GM19035 (cell line): ENCODE results near the gene PLAC9.

Source experiments
- ATAC-seq: cut with Tn5 transposase; IDR thresholded peaks from one replicate; pipeline ENCODE4 v1.9.1; 2021; ENCODE audit not compliant: unreplicated experiment

Gene PLAC9

DNA sequence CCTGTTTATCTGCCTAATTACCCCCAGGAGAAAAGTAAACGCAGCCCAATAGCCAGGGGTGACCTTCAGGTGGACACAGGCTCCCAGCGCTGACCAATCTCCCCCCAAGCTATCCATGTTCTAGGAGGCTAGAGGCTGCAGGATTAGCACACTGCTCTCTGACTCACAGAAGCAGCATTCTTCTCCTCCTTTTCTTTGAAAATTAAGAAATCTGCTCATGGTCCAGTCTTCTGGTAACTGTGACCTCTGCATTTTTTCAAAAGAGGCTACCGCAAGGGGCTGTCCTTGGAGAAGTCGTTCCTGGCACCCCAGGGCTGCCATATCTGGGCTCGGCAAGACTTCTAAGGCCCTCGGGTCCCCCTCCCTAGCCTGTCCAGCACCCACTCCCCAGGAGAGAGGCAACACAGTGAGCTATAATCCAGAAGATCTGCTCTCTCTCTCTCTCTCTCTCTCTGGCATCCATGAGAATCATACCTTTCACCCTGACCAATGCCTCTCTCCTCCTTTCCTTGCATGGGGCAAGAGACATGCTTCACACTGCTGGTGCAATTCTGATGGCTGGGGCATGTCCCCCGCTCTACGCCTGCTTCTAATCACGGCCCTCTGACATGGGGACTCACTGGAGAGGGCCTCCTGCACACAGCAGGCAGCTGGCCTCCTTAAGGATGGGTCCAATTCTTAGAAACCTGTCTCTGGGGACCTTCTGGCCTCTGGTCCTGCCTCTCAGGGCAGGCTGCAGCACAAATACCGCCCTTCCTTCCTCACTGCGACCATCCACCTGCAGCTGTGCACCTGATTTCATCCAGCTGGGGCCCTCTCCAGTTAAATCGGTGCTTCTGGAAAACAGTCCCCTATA is 45.5 kb downstream of the PLAC9 start:
- ATAC-seq, result no peak

DNA sequence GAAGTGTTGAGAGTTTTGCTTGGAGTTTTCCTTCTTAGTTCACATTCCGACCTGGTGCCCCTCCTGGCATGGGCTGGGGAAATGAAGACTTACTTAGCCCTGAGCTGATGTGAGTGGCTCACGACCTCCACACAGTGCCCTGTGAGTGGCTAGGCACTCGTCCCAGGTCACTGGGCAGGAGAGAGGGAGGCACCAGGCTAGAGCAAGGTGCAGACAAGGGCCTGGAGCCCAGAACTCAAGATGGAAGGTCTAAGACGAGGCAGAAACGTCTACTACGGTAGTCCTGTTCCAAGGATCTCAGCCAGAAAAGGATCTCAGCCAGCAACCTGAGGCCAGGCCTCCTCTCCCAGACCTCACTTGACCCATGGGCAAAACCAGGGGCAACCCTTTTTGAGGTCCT is 50.5 kb downstream of the PLAC9 start:
- ATAC-seq, result no peak

DNA sequence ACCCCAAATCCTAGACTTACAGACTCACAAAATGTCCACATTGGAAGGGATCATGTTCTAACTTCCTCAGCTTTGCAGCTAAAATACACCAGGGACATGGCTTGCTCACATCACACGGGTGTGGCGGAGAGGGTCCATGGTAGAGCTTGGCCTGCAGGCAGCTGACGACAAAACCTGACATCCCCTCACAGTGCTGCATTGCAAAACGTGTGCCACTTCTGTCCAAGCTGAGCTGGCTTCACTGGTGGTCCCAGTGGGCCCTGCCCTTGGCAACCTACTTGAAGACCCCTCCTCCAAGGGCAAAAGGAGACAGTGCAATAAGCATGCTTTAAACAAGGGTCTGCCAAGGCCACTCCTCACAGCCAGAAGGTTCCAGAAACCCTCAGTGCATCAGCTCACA is 50.9 kb downstream of the PLAC9 start:
- ATAC-seq, result no peak

DNA sequence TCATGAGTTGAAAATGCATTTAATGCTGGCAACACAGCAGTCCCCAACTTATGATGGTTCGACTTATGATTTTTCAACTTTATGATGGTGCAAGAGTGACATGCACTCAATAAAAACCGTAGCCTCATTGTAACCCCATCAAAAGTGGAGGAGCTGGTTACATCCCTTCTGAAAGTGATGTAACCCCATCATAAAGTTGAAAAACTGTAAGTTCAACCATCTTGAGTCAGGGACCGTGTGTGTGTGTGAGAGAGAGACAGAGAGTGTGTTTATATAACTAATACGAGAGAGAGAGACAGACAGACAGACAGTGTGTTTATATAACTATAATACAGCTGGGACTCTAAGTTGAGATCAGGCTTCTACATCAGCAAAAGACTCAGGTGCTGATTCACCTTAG is 51.8 kb downstream of the PLAC9 start:
- ATAC-seq, result no peak

DNA sequence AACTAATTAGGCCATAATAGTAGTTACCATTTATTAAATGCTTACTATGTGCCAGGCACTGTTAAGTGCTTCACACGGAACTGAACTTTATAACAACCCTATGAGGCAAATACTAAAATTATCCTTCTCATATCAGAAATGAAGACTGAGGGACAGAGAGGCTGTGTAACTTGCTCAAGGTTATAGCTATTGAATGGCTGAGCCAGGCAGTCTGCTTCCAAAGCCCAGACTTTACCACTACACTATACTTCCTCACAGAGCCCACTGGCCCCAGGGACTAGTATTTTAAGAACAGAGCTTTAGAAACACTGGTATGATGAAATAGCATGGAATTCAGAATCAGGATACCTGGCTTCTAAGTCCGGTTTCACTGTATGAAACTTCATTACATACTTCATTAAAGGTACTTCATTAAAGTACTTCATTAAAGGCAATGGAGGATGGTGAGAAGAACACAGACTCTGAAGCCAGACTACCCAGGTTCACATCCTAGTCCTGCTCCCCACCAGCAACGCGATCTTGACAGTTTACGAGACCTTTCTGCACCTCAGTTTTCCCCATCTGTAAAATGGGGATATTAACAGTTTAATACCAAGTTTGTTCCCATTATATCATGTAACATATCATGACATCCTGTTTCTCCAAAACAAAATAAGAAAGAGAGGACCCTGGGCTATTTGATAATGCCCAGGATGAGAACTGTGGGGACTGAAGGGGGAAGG is 53.2 kb downstream of the PLAC9 start:
- ATAC-seq, result no peak

DNA sequence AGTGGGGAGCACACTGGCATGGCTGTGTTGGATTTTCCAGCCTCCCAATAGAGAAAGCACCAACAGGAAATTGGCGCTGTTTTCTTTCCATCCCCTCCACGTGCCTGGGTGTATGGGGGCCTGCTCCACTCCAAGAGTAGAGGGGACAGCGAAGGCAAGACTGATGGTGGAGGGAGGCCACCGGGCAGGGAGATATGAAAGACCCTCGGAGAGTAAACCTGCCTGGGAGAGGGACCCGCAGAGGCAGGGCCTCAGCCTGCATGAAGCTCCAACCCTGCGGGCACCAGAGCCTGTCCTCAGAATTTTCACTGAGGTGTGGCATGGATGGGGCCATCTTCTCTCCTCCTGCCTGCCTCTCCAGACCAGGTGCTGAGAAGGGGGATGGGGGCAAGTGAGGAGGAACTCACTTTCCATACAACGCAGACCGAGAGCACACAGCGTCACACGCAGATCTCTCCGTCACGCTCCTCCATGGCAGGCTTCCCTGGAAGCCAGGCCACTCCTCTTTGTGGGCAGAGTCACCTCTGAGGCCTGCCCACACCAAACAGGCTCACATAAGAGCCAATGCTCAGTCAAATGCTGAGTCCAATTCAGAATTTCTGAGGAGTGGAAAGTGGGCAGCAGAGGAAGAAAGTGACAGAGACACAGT is 54.0 kb downstream of the PLAC9 start:
- no peak for ATAC-seq

DNA sequence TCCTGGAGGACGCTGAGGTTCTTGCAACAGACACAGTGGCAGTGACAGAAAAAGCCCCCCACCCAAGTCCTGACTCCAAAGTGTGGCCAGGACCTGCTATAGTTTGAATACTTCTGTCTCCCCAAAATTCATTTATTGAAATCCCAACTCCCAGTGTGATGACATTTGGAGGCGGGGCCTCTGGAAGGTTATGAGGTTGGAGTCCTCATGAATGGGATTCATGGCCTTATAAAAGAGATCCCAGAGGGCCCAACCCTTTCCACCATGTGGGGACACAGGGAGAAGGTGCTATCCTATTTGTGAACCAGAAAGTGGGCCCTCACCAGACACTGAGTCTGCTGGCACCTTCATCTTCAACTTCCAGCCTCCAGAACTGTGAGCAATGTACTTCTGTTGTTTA is 54.5 kb downstream of the PLAC9 start:
- no peak for ATAC-seq

DNA sequence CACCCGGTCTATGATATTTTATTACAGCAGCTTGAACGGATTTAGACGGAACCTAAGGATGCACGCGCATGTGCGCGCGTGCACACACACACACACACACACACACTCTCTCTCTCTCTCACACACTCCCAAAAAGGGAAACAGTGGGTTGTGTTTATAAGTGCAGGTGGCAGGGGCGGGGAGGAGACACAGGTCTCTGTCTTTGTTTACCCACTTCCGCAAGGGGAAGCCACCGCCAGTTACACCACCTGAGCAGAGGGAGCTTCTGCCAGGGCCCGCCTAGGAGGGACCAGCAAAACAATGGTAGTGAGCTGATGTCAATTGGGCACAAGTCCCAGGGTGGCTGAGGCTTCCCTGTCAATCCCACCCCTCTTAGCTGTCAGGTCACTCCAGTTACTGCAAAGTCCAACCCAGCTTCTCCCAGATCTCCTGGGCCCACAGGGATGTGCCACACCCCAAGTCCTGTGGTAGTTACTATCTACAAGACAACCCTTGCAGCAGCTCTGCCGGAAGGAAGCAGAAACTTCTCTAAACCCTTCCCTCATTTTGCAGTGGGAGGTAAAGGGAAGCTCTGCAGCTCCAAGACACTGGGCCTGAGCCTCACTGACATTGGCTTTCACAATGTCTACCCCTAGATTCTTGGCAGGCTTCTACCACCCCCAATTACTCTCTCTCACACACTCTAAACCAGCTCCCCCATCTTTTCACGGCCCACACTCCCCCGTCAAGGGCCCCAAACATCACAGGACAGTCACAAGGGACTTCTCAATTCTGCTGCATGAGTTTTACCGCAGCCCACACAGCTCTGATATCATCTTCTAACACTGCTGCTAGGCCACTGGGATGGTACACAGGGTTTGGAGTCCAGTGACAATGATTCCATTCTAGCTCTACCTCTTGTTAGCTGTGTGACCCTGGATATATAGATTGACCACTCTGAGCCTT is 55.2 kb downstream of the PLAC9 start:
- peak; percentile 93 for ATAC-seq

DNA sequence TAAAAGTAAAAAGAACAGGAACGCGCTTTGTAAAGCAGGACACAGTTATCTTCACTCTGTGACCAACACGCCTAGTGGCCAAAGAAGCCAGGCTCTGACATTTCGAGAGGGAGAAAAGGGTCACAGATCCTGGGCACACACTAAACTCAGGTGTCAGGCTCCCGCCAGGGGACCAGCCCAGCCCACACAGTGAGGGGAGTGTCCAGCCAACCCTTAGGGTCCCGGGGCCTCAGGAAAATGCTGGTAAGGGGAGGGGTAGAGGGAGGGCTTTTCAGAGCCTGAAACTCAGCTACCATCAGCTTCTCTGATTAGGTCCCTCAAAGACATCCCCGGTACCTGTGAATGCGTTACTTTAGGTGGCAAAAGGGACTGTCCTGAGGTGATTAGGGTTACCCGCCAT is 56.2 kb downstream of the PLAC9 start:
- no peak for ATAC-seq

DNA sequence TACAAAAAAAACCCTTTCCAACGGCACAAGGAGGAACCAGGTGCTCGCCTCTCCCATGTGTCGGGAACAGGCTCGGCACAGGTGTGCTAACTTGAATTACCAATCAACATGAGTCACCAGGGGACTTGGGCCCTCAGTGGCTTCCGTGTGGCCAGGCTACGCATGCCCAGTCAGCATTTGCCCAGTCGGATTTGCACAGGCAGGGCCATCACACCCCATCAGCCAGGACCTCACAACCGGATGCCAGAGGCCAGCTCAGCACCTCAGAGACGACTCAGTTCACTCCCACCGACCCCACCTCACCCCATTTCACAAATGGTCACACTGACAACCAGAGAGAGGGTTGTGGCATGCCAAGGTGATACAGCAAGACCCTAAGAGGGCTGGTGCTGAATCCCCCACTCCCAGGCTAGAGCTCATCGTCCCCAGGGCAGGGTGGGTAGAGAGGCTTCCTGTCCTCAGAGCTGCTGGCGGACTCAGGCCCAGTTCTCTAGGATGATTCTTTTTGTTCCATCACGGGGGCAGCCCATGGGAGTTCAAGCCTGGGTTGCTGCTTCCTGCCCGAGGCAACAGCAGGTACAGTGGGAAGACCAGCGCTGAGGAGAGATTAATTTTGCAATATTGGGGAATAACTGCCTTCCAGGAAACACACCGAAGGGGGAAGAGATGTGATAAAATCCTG is 59.2 kb downstream of the PLAC9 start:
- no peak for ATAC-seq

DNA sequence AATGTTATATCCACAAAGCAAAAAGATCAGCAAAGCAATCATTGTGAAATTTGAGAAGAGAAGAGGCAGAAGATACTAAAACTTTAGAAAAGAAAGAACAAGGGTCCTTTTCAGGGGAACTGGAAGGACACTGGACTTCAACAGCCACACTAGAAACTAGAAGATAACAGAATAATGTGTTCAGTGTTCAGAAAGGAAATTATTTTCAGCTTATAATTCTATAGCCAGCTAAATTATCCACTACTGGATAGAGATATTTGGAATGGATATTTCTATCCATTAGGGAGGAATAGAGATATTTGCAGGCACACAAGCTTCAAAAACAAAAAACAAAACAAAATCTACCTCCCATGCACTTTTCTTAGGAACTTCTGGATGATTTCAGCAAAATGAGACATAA is 60.0 kb downstream of the PLAC9 start:
- ATAC-seq, result no peak

DNA sequence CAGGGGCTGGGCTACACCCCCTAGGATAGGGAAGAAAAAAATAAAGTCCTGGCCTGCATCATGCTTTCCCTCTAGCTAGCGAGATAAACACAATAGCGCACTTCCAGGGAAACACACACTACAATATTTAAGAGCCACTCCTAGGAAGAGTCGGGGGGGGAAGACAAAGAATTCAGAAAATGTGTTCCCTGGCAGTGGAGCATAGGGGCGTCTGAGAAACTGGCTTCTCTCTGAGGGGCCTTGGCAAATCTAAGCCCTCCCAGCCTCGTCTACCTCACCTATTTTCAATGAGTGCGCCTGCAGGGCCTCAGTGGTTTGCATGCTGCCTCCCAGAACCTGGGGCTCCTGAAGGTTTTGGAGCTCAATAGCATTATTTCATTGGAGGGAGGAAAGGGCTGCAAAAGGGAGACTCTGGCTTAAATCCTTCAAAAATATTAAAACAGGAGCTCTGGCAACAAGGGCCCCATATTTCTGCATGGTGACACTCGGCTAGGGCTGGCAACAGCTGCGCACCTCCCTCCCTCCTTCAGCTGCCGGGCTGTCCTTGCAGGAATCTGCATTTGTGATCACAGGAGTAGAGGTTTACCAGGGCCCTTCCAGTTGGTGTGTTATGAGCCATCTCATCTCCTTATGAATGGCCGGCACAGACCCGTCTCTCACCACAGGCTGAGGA is 62.0 kb downstream of the PLAC9 start:
- ATAC-seq, result no peak
